ENCODE results near the gene EYA2. TPM values are rescaled to one million over a fixed set of nuclear protein-coding genes. Genes with fewer than 3 reads are reported as not detected.
A peak's percentile ranks its signal among the peaks of the same experiment; 100 is the strongest.

Gene EYA2
- total and polyA plus RNA-seq, 12 donors: 0.26 to 1.9 (median 0.70) TPM

- H3K9me3 ChIP-seq: peaks cover 0 to 14% (median 5%) of the 10 kb centered on the region in 11 donors
- no peak for TF ChIP-seq CTCF (IDR thresholded peaks at IDR 0.05)
- H3K27ac ChIP-seq: peak overlapping the region in 1 of 10 donors; percentile 60
- 69 to 79% methylated on average over 14 of the region's 14 CpGs for WGBS, 2 donors
- no peaks in the 10 kb centered on the region for H3K36me3 ChIP-seq
- ATAC-seq (no peak), DNase-seq (no peak)
- no peaks in the 10 kb centered on the region for H3K27me3 ChIP-seq
- H3K4me3 ChIP-seq: no peak overlapping the region
- intact Hi-C loops (cut with DNase I): no loop called here
- peaks cover 0 to 13% (median 0%) of the 10 kb centered on the region in 9 donors for H3K4me1 ChIP-seq
These were observed 167.7 kb downstream of the EYA2 start for GRCh38 chr20:47062226-47062890.

- H3K4me1 ChIP-seq: peaks cover 0 to 13% (median 0%) of the 10 kb centered on the region in 9 donors
- DNase-seq (peak in 1 of 2 donors; percentile 9), ATAC-seq (peak in 5 of 8 donors; percentile 55 to 84 (median 58))
- 49 to 61% methylated on average over 2 of the region's 2 CpGs for WGBS, 2 donors
- peak overlapping the region in 1 of 10 donors; percentile 56 for H3K27ac ChIP-seq
- peaks cover 0 to 24% (median 15%) of the 10 kb centered on the region in 11 donors for H3K9me3 ChIP-seq
- H3K4me3 ChIP-seq: no peak overlapping the region
- intact Hi-C loops (cut with DNase I): no loop called here
- TF ChIP-seq CTCF (IDR thresholded peaks at IDR 0.05): no peak
- H3K27me3 ChIP-seq: no peaks in the 10 kb centered on the region
- H3K36me3 ChIP-seq: no peaks in the 10 kb centered on the region
These were observed 168.8 kb downstream of the EYA2 start for GRCh38 chr20:47063407-47063806.

- no peaks in the 10 kb centered on the region for H3K36me3 ChIP-seq
- 86 to 87% methylated on average over 3 of the region's 3 CpGs for WGBS, 2 donors
- no peak for TF ChIP-seq CTCF (IDR thresholded peaks at IDR 0.05)
- H3K27ac ChIP-seq: peak overlapping the region in 1 of 10 donors; percentile 56
- H3K9me3 ChIP-seq: peaks cover 0 to 28% (median 19%) of the 10 kb centered on the region in 11 donors
- ATAC-seq (peak in 1 of 8 donors; percentile 11), DNase-seq (no peak)
- peaks cover 0 to 13% (median 0%) of the 10 kb centered on the region in 9 donors for H3K4me1 ChIP-seq
- no peaks in the 10 kb centered on the region for H3K27me3 ChIP-seq
- intact Hi-C loops (cut with DNase I): no loop called here
- no peak overlapping the region for H3K4me3 ChIP-seq
These were observed 169.2 kb downstream of the EYA2 start for GRCh38 chr20:47063808-47064207.

- TF ChIP-seq CTCF (IDR thresholded peaks at IDR 0.05): no peak
- ATAC-seq (peak in 1 of 8 donors; percentile 29), DNase-seq (no peak)
- intact Hi-C loops (cut with DNase I): no loop called here
- WGBS, 2 donors: 60 to 63% methylated on average over 4 of the region's 4 CpGs
- no peak overlapping the region for H3K27ac ChIP-seq
- H3K4me3 ChIP-seq: no peak overlapping the region
- H3K9me3 ChIP-seq: peaks cover 0 to 36% (median 20%) of the 10 kb centered on the region in 11 donors
- peaks cover 0 to 13% (median 0%) of the 10 kb centered on the region in 9 donors for H3K4me1 ChIP-seq
- H3K27me3 ChIP-seq: no peaks in the 10 kb centered on the region
- no peaks in the 10 kb centered on the region for H3K36me3 ChIP-seq
These were observed 172.0 kb downstream of the EYA2 start for GRCh38 chr20:47066484-47067270.
